GM12892 (cell line): ENCODE results near the gene TRIM43.
"Not testable (repeated sequence)": the region's sequence is repeated elsewhere in the genome, so short reads cannot be mapped to it uniquely, and the experiment has no call there.

Source experiments
- POLR2A ChIP-seq: IDR thresholded peaks from 2 replicates; pipeline ENCODE4 v1.6.1; 2011; ENCODE audit warnings: low read depth, low read length, control low read depth
- TAF1 ChIP-seq: IDR thresholded peaks from 2 replicates; pipeline ENCODE4 v1.6.1; 2011; ENCODE audit warnings: low read depth, mild to moderate bottlenecking, control low read depth, low read length, borderline replicate concordance

DNA sequence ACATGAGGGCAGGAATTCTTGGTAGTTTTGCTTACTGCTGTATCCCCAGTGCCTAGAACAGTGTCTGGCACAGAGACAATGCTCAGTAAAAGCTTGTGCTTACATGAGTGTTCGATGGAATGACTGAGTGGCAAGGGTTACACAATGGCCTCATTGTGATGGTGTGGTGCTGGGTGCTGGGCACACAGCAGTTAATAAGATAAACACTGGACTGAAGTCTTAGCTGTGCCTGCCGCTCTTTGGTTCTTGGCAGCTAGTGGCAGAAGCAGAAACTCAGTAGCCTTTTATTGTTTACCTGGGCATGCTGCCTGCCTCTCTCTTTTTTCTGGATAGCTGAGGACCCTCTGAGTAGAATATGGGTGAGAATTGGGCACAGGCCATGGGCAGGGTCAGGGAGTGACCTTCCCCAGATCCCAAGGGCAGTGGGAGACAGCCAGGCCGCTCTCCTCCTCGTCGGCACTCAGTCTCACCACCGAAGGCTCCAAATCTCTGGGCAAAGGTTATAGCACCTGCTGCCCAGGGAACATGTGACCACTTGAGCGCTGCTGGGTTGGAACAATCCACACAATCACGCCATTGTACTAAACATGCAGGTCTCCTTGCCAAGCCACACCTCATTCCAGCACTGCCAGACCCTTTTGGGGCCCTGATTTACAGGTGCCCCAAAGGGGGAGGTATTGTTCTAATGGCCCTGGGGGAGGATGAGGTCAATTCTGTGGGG, 54.6 kb downstream of the TRIM43 start:
- TF ChIP-seq POLR2A, TAF1: not testable (repeated sequence)
